ENCODE data around the gene CAMTA1. TPM values are rescaled to one million over a fixed set of nuclear protein-coding genes. Genes with fewer than 3 reads are reported as not detected.

The CAMTA1 gene
- total RNA-seq, 5 donors from 2014 or later (not counting 1 experiment from before 2014, with no cell fraction given): 29.7 to 37.4 (median 34.6) TPM

GRCh38 chr1:7422081-7422480 is 636.8 kb downstream of the CAMTA1 start:
- no peak overlapping the region for H3K27ac ChIP-seq (ENCODE audit: low read length)
- POLR2A ChIA-PET: no interaction called here
- no peak overlapping the region for H3K4me3 ChIP-seq (ENCODE audit: control insufficient read depth in 1 of 2, extremely low read depth in 1 of 2, low read length in 1 of 2)
- ATAC-seq (replicated peaks in 1 of 4): no peak
- no peak overlapping the region for H3K27ac Mint-ChIP-seq
- H3K4me1 ChIP-seq (ENCODE audit: control insufficient read depth in 1 of 2, extremely low read depth in 1 of 2, insufficient read depth in 2 of 2, low read length in 2 of 2): no peaks in the 10 kb centered on the region
- no peaks in the 10 kb centered on the region for H3K36me3 Mint-ChIP-seq
- 81% methylated on average over 6 of the region's 6 CpGs for WGBS (ENCODE audit: insufficient coverage)
- H3K9me3 ChIP-seq: no peaks in the 10 kb centered on the region
- H3K4me1 Mint-ChIP-seq: no peaks in the 10 kb centered on the region
- H3K27me3 Mint-ChIP-seq: peaks cover 27 to 29% of the 10 kb centered on the region in 2 donors
- peak in 1 of 35 experiments; percentile 2 for DNase-seq
- peaks cover 0 to 31% of the 10 kb centered on the region in 2 experiments for H3K27me3 ChIP-seq (replicated peaks in 1 of 2; ENCODE audit: control insufficient read depth in 2 of 2, extremely low read depth in 1 of 2, insufficient read depth in 2 of 2, low read length in 1 of 2)
- H3K36me3 ChIP-seq (ENCODE audit: control insufficient read depth in 2 of 2, extremely low read depth in 1 of 2, insufficient read depth in 1 of 2, low read length in 1 of 2): no peaks in the 10 kb centered on the region
- peaks cover 0 to 11% (median 3%) of the 10 kb centered on the region in 3 donors for H3K9me3 Mint-ChIP-seq
- H3K4me3 Mint-ChIP-seq: no peak overlapping the region
- CTCF ChIA-PET: no interaction called here

- no peak for DNase-seq
- CTCF ChIA-PET: no interaction called here
- H3K4me3 ChIP-seq (ENCODE audit: control insufficient read depth in 1 of 2, extremely low read depth in 1 of 2, low read length in 1 of 2): no peak overlapping the region
- no peaks in the 10 kb centered on the region for H3K4me1 ChIP-seq (ENCODE audit: control insufficient read depth in 1 of 2, extremely low read depth in 1 of 2, insufficient read depth in 2 of 2, low read length in 2 of 2)
- peaks cover 27 to 29% of the 10 kb centered on the region in 2 donors for H3K27me3 Mint-ChIP-seq
- no peaks in the 10 kb centered on the region for H3K4me1 Mint-ChIP-seq
- no peak overlapping the region for H3K4me3 Mint-ChIP-seq
- ATAC-seq (replicated peaks in 1 of 4): no peak
- POLR2A ChIA-PET: no interaction called here
- H3K9me3 Mint-ChIP-seq: peaks cover 0 to 10% (median 3%) of the 10 kb centered on the region in 3 donors
- H3K36me3 Mint-ChIP-seq: no peaks in the 10 kb centered on the region
- no peak overlapping the region for H3K27ac Mint-ChIP-seq
- H3K9me3 ChIP-seq: no peaks in the 10 kb centered on the region
- no CpG with 5 or more reads among the region's 3 CpGs for WGBS (ENCODE audit: insufficient coverage)
- no peak overlapping the region for H3K27ac ChIP-seq (ENCODE audit: low read length)
- no peaks in the 10 kb centered on the region for H3K36me3 ChIP-seq (ENCODE audit: control insufficient read depth in 2 of 2, extremely low read depth in 1 of 2, insufficient read depth in 1 of 2, low read length in 1 of 2)
- peaks cover 0 to 31% of the 10 kb centered on the region in 2 experiments for H3K27me3 ChIP-seq (replicated peaks in 1 of 2; ENCODE audit: control insufficient read depth in 2 of 2, extremely low read depth in 1 of 2, insufficient read depth in 2 of 2, low read length in 1 of 2)
Observed at GRCh38 chr1:7422561-7422960, 637.3 kb downstream of the CAMTA1 start.

GRCh38 chr1:7422966-7423365 is 637.7 kb downstream of the CAMTA1 start:
- ChIA-PET POLR2A (no interaction called here), CTCF (no interaction called here)
- Histone ChIP-seq H3K4me3 (ENCODE audit: control insufficient read depth in 1 of 2, extremely low read depth in 1 of 2, low read length in 1 of 2) (no peak overlapping the region), H3K36me3 (ENCODE audit: control insufficient read depth in 2 of 2, extremely low read depth in 1 of 2, insufficient read depth in 1 of 2, low read length in 1 of 2) (no peaks in the 10 kb centered on the region), H3K27me3 (replicated peaks in 1 of 2; ENCODE audit: control insufficient read depth in 2 of 2, extremely low read depth in 1 of 2, insufficient read depth in 2 of 2, low read length in 1 of 2) (peaks cover 0 to 34% of the 10 kb centered on the region in 2 experiments), H3K27ac (ENCODE audit: low read length) (no peak overlapping the region), H3K4me1 (ENCODE audit: control insufficient read depth in 1 of 2, extremely low read depth in 1 of 2, insufficient read depth in 2 of 2, low read length in 2 of 2) (no peaks in the 10 kb centered on the region), H3K9me3 (no peaks in the 10 kb centered on the region)
- Mint-ChIP-seq H3K9me3 (peaks cover 0 to 6% (median 2%) of the 10 kb centered on the region in 3 donors), H3K4me1 (no peaks in the 10 kb centered on the region), H3K4me3 (no peak overlapping the region), H3K27ac (no peak overlapping the region), H3K27me3 (peaks cover 27 to 29% of the 10 kb centered on the region in 2 donors), H3K36me3 (no peaks in the 10 kb centered on the region)
- ATAC-seq (replicated peaks in 1 of 4) (no peak), DNase-seq (no peak)
- 74% methylated on average over 5 of the region's 9 CpGs for WGBS (ENCODE audit: insufficient coverage)

- 84% methylated on average over 5 of the region's 9 CpGs for WGBS (ENCODE audit: insufficient coverage)
- no peak overlapping the region for H3K27ac ChIP-seq (ENCODE audit: low read length)
- Mint-ChIP-seq H3K27me3 (peaks cover 21 to 23% of the 10 kb centered on the region in 2 donors), H3K4me1 (no peaks in the 10 kb centered on the region), H3K36me3 (no peaks in the 10 kb centered on the region), H3K27ac (no peak overlapping the region), H3K9me3 (no peaks in the 10 kb centered on the region), H3K4me3 (no peak overlapping the region)
- no peaks in the 10 kb centered on the region for H3K4me1 ChIP-seq (ENCODE audit: control insufficient read depth in 1 of 2, extremely low read depth in 1 of 2, insufficient read depth in 2 of 2, low read length in 2 of 2)
- H3K4me3 ChIP-seq (ENCODE audit: control insufficient read depth in 1 of 2, extremely low read depth in 1 of 2, low read length in 1 of 2): no peak overlapping the region
- H3K9me3 ChIP-seq: no peaks in the 10 kb centered on the region
- no peaks in the 10 kb centered on the region for H3K36me3 ChIP-seq (ENCODE audit: control insufficient read depth in 2 of 2, extremely low read depth in 1 of 2, insufficient read depth in 1 of 2, low read length in 1 of 2)
- ChIA-PET POLR2A (no interaction called here), CTCF (no interaction called here)
- H3K27me3 ChIP-seq (replicated peaks in 1 of 2; ENCODE audit: control insufficient read depth in 2 of 2, extremely low read depth in 1 of 2, insufficient read depth in 2 of 2, low read length in 1 of 2): peaks cover 0 to 30% of the 10 kb centered on the region in 2 experiments
- DNase-seq (no peak), ATAC-seq (replicated peaks in 1 of 4) (no peak)
Observed at GRCh38 chr1:7424352-7424890, 639.2 kb downstream of the CAMTA1 start.

GRCh38 chr1:7425229-7425628 is 640.0 kb downstream of the CAMTA1 start:
- Histone ChIP-seq H3K36me3 (ENCODE audit: control insufficient read depth in 2 of 2, extremely low read depth in 1 of 2, insufficient read depth in 1 of 2, low read length in 1 of 2) (no peaks in the 10 kb centered on the region), H3K9me3 (no peaks in the 10 kb centered on the region), H3K27ac (ENCODE audit: low read length) (no peak overlapping the region), H3K4me3 (ENCODE audit: control insufficient read depth in 1 of 2, extremely low read depth in 1 of 2, low read length in 1 of 2) (no peak overlapping the region), H3K27me3 (replicated peaks in 1 of 2; ENCODE audit: control insufficient read depth in 2 of 2, extremely low read depth in 1 of 2, insufficient read depth in 2 of 2, low read length in 1 of 2) (peaks cover 0 to 22% of the 10 kb centered on the region in 2 experiments), H3K4me1 (ENCODE audit: control insufficient read depth in 1 of 2, extremely low read depth in 1 of 2, insufficient read depth in 2 of 2, low read length in 2 of 2) (no peaks in the 10 kb centered on the region)
- peaks cover 14 to 16% of the 10 kb centered on the region in 2 donors for H3K27me3 Mint-ChIP-seq
- H3K36me3 Mint-ChIP-seq: no peaks in the 10 kb centered on the region
- no peak overlapping the region for H3K4me3 Mint-ChIP-seq
- ATAC-seq (replicated peaks in 1 of 4) (no peak), DNase-seq (no peak)
- no peaks in the 10 kb centered on the region for H3K4me1 Mint-ChIP-seq
- no peak overlapping the region for H3K27ac Mint-ChIP-seq
- no peaks in the 10 kb centered on the region for H3K9me3 Mint-ChIP-seq
- CTCF ChIA-PET: no interaction called here
- POLR2A ChIA-PET: no interaction called here
- WGBS (ENCODE audit: insufficient coverage): 93% methylated on average over 3 of the region's 6 CpGs

- Histone ChIP-seq H3K27me3 (replicated peaks in 1 of 2; ENCODE audit: control insufficient read depth in 2 of 2, extremely low read depth in 1 of 2, insufficient read depth in 2 of 2, low read length in 1 of 2) (peaks cover 0 to 19% of the 10 kb centered on the region in 2 experiments), H3K4me1 (ENCODE audit: control insufficient read depth in 1 of 2, extremely low read depth in 1 of 2, insufficient read depth in 2 of 2, low read length in 2 of 2) (no peaks in the 10 kb centered on the region), H3K4me3 (ENCODE audit: control insufficient read depth in 1 of 2, extremely low read depth in 1 of 2, low read length in 1 of 2) (no peak overlapping the region), H3K27ac (ENCODE audit: low read length) (no peak overlapping the region), H3K9me3 (no peaks in the 10 kb centered on the region), H3K36me3 (ENCODE audit: control insufficient read depth in 2 of 2, extremely low read depth in 1 of 2, insufficient read depth in 1 of 2, low read length in 1 of 2) (no peaks in the 10 kb centered on the region)
- ATAC-seq (replicated peaks in 1 of 4) (no peak), DNase-seq (no peak)
- Mint-ChIP-seq H3K36me3 (no peaks in the 10 kb centered on the region), H3K27me3 (peaks cover 11 to 14% of the 10 kb centered on the region in 2 donors), H3K4me3 (no peak overlapping the region), H3K4me1 (no peaks in the 10 kb centered on the region), H3K27ac (no peak overlapping the region), H3K9me3 (no peaks in the 10 kb centered on the region)
- 81% methylated on average over 3 of the region's 3 CpGs for WGBS (ENCODE audit: insufficient coverage)
- ChIA-PET POLR2A (no interaction called here), CTCF (no interaction called here)
Observed at GRCh38 chr1:7425771-7426170, 640.5 kb downstream of the CAMTA1 start.

All from T-cell (primary cell).